ENCODE data around the gene GLI3.

GRCh38 chr7:42083284-42083683, 153.7 kb downstream of the GLI3 start:
- no peak for TF ChIP-seq TAF1 (IDR thresholded peaks at IDR 0.05; ENCODE audit: low read depth, low read length)
- no peak for TF ChIP-seq POLR2A (IDR thresholded peaks at IDR 0.05; ENCODE audit: low read depth, low read length)
- no peak for TF ChIP-seq POLR2AphosphoS5 (IDR thresholded peaks at IDR 0.05; ENCODE audit: low read depth, low read length)
- TF ChIP-seq SPI1 (IDR thresholded peaks at IDR 0.05; ENCODE audit: low read depth, low read length), result no peak
- TF ChIP-seq PAX5 (IDR thresholded peaks at IDR 0.05; ENCODE audit: insufficient read depth, low read length, severe bottlenecking), result no peak
